GM18499 (cell line): Measurements from ENCODE around the gene SNX11.

Source experiments
- ATAC-seq: cut with Tn5 transposase; IDR thresholded peaks from one replicate; pipeline ENCODE4 v1.9.1; 2021; ENCODE audit warnings: moderate number of reproducible peaks; ENCODE audit not compliant: insufficient read depth, unreplicated experiment

Gene SNX11

GRCh38 chr17:48127371-48128051 lies 19.9 kb downstream of the SNX11 start:
- no peak for ATAC-seq

- no peak for ATAC-seq
These were observed 20.8 kb downstream of the SNX11 start for GRCh38 chr17:48128400-48128799.

DNA sequence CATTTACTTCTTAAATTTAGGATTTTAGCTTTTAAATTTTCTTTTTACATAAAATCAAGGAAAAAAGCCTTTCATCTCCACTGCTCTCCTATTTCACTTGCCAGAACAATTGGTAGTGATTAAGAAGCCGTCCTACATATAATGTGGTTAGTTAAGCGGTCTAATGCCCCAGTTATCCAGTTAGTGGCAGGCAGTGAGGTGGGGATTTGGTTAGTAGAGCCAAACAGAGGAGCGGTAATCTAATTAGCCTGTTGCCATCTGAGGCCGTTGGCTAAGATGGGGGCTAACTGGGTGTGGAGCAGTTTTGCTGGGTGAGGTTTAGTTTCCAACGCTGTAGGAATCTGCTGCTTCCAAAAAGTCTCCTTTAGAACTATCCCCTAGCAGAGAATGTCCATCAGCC lies 22.4 kb downstream of the SNX11 start:
- ATAC-seq, result no peak

GRCh38 chr17:48131216-48131824 lies 23.8 kb downstream of the SNX11 start:
- no peak for ATAC-seq

GRCh38 chr17:48132385-48132784 lies 24.8 kb downstream of the SNX11 start:
- no peak for ATAC-seq

DNA sequence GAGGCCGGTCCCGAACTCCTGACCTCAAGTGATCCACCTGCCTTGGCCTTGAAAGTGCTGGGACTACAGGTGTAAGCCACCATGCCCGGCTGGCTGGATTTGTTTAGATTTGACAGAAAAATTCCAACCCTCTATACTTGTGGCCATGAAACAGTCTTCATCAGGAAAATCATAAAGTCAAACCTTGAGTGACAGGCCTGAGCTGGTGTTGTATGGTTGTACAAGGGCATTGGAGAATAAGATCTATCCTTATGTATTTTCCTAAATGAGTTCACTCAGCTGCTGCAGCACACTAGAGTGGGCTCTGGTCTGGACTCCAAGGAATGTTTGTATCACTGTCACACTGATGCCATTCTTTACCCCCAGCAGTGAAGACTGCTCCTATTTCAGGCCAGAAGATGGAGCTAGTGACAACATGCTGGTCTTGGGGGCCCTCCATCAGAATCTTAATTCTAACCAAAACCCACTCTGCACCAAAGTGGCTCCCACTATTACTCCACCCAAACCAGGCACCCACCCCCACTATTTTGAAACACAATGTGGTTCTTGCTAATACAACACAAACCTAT lies 27.4 kb downstream of the SNX11 start:
- ATAC-seq, result no peak

- no peak for ATAC-seq
These were observed 30.1 kb downstream of the SNX11 start for GRCh38 chr17:48137656-48138055.

DNA sequence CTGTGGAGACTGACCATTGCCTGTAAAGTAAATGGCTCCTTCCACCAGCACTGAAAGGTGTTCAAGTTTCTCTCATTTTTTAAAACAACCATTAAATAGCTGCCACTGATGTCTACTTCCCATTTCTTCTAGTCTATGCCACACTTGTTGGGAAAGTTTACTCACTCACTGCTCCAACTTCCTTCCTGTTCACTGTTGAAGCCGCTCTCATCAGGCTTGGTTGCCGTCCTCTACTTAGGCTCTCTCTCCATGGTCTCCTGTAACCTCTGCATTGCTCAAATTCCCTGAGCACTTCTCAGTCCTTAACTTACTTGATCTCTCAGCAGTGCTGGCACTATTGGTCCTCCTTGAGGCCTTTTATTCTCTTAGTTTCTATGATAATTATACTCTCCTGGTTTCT lies 32.4 kb downstream of the SNX11 start:
- ATAC-seq, result no peak

- no peak for ATAC-seq
These were observed 36.1 kb downstream of the SNX11 start for GRCh38 chr17:48143629-48144028.

GRCh38 chr17:48144231-48144630 lies 36.7 kb downstream of the SNX11 start:
- no peak for ATAC-seq

DNA sequence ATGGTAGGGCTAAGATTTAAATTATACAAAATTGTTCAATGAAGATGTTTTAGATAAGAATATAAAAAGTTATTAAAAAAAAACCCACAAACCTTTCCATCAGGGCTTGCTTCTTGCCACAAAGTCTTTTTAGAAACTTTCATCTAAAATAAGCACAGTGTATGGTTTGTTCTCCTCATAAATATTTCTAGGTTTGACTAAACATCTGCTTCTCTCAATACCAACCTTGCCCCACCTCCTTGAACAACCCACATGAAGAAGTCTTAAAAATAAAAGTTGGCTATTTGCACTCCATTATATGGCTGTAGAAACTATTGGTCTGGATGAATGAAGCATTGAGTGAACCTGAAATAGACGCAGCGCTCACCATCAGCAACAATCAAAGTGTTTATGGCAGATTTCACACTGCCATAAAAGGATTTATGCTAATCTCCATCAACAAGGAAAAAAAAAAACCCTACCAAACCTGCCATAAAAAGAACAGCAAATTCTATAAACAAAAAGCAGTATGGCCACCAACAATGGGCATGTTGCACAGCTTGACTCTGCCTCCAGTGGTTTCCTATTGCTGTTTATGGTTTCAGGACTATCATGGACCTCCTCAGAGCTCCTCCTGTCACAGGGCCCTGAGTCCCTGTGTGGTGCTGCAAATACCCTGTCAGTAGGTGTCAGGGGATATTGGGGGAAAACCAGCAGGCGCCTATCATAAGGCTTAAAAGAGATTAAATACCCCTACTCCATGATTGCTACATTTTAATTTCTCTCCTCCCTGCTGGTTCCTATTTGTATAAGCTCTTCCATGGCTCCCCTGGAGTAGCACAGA lies 37.6 kb downstream of the SNX11 start:
- no peak for ATAC-seq

DNA sequence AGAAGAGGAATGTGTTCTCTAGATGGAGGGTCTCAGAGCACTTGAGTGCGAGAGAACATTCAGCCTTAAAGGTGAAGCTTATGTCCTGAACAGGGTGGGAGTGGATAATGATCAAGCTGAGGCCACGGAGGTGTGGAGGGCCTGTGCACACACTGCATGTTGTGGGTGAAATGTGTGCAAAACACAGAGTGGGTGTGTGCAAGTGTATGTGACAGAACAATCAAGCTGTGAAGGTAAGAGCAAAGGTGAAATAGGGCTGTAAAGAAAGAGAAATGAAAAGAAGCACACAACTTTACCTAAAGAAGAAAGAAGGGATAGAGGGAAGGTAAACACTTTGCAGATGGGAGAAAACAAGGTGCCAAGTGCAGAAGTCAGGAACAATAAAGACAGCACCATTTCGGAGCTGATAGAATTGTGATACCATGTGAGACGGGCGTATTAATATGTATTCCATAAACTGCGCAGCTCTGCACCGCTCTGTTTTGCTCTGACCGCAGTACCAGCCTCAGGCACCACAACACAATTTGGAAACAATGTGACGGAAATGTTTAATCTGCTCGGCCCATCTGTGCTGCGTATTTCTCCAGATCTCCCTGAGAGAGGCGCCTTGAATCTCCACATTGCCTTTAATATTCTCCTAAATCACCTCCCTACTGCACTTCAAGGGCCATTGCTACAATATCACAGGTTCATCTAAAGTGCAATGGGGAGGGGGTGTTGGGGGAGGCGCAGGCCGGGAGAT lies 40.6 kb downstream of the SNX11 start:
- ATAC-seq, result no peak

DNA sequence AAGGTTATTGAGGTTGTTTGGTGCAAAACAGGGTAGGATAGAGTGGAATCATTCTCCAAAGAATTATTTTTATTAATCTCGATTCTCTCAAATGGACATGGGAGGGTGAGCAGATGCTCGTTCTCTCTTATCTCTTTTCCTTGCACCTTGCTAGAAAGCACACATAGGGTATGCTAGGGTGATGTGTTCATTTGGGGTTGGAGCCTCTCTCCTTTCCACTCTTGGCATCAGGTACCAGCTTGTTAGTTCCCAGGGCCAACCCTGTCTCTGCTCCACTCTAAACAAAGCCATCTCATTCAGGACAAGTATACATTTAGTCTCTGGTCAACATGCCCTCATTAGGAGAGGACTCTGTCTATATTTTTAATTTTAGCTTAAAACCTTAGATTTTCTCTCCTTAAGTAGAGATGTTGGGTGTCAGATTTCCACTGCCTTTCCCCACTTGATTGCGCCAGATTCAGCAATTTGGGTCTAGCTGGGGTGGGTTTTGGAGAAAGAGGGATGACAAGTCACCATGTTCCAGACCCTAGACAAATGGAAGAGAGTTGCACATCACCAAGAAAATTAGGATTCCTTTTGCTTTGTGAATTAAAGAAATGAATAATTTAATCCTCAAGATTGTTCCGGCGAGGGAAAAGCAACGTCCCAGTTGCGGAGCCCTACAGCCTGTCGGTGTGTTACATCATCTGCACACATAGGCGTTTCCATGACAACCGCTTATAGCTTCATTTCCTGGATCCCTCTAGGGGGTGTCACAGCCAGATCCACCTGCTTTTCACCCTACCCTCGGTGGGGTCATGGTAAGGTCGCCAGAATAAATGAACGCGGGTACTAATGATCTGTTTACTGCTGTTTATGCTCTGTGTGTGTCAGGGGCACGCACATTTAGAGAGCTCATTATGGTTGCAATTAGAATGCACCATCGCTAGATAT lies 41.6 kb downstream of the SNX11 start:
- ATAC-seq, result no peak

- ATAC-seq, result no peak
These were observed 42.4 kb downstream of the SNX11 start for GRCh38 chr17:48149787-48150463.

- ATAC-seq, result no peak
These were observed 43.0 kb downstream of the SNX11 start for GRCh38 chr17:48150597-48151001.

DNA sequence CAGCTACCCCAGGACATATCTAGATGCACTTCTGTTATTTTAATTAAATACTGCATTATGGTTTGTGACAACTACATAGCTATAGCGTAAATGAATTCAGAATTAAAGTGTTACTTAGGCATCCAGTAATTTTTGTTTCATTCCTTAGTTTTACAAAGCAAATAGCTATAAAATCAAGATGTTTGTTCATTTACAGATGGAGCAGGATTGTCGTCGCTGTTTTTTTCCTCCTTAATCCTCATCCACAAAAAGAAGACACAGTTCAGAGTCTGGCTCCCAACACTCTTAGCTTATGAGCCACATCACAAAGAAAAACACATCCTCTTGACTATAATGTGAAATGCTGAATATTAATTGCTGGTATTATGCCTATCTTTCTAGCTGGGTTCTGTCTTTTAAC lies 43.7 kb downstream of the SNX11 start:
- no peak for ATAC-seq

DNA sequence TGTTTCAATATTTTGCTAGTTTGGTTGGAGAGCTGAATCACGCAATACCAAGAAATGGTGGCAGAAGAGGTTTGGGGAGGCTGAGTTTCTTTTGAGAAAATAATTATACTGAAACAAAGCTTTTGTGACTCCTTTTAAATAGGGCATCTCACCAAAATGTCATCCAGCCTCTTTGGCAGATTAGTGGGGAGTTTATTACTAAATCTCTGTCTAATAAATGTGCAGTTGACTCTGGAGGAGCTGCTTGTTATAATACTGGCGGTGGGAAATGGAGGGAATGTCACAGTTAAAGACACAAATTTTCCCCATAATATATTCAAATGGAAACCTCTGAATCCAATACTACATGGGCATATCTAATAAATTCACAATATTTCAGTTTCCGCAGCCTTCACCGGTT lies 44.7 kb downstream of the SNX11 start:
- no peak for ATAC-seq

- no peak for ATAC-seq
These were observed 46.3 kb downstream of the SNX11 start for GRCh38 chr17:48153691-48154358.
